GM19328 (cell line): ENCODE data around the gene SH2D3A.
"Not testable (repeated sequence)": the region's sequence is repeated elsewhere in the genome, so short reads cannot be mapped to it uniquely, and the experiment has no call there.

Experiments used
- ATAC-seq: cut with Tn5 transposase; IDR thresholded peaks from one replicate; pipeline ENCODE4 v1.9.1; 2021; ENCODE audit warnings: mild to moderate bottlenecking, moderate library complexity; ENCODE audit not compliant: unreplicated experiment

The SH2D3A gene

GRCh38 chr19:6762253-6762797 is 4.9 kb downstream of the SH2D3A start:
- not testable (repeated sequence) for ATAC-seq

- ATAC-seq = no peak
Observed at GRCh38 chr19:6761053-6761676, 6.1 kb downstream of the SH2D3A start.

DNA sequence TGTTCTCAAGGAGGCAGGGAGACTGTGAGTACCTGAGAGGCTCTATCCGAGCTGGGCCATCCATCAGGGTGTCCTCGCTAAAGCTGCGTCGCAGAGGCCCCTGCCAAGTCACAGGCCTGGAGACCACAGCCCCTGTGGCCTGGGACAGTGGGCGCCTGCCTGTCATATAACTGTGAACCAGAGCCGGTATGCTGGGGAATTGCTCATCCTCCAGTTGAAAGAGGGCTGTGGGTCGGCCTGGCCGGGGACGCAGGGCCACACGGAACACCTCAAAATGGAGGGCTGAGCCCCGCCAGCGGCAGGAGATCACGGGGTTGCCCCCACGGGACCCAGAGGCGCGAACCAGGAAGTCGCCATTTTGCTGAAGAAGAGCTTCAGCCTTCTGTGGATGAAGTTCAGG is 6.6 kb downstream of the SH2D3A start:
- no peak for ATAC-seq

GRCh38 chr19:6754653-6755463 is 12.4 kb downstream of the SH2D3A start:
- ATAC-seq = no peak

- no peak for ATAC-seq
Observed at GRCh38 chr19:6754136-6754535, 13.1 kb downstream of the SH2D3A start.

- peak; percentile 64 for ATAC-seq
Observed at GRCh38 chr19:6753178-6754031, 13.8 kb downstream of the SH2D3A start.

GRCh38 chr19:6752256-6753177 is 14.7 kb downstream of the SH2D3A start:
- no peak for ATAC-seq

- ATAC-seq = no peak
Observed at GRCh38 chr19:6751189-6751588, 16.0 kb downstream of the SH2D3A start.

- ATAC-seq = no peak
Observed at GRCh38 chr19:6750062-6750461, 17.2 kb downstream of the SH2D3A start.

DNA sequence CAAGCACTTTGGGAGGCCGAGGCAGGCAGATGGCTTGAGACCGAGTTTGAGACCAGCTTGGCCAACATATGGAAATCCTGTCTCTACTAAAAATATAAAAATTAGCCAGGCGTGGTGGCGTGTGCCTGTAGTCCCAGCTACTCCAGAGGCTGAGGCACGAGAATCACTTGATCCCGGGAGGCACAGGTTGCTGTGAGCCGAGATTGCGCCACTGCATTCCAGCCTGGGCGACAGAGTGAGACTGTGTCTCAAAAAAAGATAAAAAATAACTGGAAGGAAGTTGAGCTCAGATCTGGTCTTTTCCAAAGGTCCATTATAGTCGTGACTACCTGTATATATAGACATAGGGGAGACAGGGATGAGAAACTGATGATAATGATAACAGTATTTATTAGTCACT is 18.7 kb downstream of the SH2D3A start:
- not testable (repeated sequence) for ATAC-seq

- ATAC-seq = no peak
Observed at GRCh38 chr19:6745965-6746364, 21.3 kb downstream of the SH2D3A start.

DNA sequence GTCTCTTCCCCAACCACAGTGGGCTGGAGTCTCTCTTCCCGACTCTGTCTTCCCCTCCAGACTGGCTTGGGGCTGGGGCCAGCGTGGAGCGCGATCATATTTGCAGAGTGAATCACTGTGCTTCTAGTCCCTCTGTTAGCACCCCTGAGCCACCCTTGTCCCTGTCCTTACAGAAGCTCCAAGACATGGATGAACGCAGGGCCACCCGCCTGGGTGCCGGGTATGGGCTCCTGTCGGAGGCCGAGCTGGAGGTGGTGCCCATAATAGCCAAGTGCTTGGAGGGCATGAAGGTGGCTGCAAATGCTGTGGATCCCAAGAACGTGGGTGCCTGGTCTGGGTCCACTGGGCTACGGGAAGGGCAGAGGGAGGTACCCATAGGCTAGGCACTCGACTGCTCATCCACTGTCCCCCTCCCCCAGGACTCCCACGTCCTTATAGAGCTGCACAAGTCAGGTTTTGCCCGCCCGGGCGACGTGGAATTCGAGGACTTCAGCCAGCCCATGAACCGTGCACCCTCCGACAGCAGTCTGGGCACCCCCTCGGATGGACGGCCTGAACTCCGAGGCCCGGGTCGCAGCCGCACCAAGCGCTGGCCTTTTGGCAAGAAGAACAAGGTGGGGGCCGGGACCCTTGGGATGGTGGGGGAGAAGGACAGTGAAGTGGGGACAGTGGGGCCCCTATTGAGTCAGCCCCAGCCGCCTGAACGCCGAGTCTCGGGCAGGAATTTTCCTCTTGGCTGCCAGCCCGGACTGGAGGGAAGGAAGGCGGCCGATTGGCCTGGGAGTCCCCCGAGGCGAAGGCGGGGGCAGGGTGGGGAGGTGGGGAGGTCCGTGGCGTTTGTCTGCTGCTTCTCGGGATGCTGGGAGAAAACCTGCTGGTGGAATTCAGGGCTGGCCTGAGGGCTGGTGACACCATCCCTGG is 22.6 kb downstream of the SH2D3A start:
- no peak for ATAC-seq

DNA sequence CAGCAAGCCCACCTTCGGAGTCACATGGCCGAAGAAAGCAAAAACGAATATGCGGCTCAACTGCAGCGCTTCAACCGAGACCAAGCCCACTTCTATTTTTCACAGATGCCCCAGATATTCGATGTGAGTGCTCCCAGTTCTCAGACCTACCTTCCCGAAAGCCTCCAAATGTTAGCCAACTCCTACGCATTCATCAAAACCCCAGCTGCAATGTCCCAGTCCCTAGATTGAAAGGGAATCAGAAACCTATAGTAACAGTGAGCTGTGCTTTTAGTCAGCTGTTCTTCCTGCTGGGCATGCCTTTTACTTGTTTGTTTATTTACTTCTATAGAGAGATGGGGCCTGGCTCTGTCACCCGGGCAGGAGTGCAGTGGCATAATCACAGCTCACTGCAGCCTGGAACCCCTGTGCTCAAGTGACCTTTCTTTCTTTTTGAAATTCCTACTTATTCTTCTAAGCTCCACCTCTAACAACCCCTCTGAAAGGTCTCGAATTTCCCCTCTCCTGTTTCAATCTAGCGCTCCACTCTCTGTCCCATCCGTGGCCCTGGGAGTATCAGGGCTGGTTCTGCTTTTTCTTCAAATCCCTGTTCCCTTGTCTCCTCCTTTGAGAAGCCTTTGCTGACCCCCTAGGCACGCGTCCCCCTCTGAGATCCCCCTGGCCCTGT is 23.4 kb downstream of the SH2D3A start:
- no peak for ATAC-seq

- no peak for ATAC-seq
Observed at GRCh38 chr19:6743066-6743465, 24.2 kb downstream of the SH2D3A start.

- ATAC-seq = no peak
Observed at GRCh38 chr19:6740589-6741343, 26.5 kb downstream of the SH2D3A start.

DNA sequence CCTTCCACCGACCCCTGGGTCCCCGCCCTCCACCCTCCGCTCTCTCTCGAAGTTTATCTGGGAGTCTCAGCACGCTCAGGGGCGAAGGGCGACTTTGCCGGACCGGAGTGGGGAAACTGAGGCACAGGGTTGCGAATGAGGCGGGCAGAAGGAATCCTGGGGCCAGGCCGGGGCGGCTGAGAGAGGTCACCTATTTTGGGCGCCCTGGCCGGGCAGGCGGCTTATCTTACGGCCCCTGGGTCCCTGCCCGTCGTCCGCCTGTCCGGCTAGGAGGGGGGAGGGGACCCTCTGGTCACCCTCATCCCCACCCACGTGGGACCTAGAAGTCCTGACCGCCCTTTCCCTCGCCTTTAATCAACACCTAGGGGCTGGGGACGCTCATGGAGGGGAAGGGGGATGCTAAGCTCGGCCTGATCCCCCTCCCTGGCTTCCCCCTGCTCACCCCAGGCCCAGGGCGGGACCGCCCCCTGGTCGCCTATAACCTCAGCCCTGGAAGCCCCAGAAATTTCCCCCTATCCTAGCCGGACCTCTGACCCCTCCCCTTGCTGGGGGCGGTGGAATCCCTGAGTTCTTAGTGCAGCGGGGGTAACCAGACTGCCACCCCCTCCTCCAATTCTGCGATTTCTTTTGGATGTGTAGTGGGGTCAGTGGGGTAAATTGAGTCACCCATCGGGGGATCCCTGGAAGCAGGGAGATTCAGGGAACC is 27.2 kb downstream of the SH2D3A start:
- no peak for ATAC-seq

DNA sequence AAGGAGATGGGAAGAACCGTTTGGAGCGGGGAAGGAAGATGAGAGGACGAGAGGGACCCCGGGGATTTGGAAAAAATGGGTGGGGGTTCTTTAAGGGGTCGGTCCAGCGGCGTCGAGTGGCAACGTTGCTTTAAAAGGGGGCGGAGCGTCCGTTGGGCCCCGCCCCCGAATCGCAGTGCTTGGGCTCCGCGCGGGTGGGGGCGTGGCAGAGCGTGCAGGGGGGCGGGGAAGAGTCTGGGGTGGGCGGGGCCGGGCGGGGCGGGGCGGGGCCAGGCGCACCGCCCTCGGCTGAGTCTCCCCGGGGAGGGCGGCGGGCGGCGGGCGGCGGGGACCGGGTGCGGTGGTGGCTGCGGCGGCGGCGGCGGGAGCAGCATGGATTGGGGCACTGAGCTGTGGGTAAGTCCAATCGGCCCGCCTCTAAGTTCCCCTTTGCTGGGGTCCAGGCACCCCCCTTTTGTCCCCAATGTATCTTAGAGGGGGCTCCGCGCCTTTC is 27.8 kb downstream of the SH2D3A start, which contains the start of gene TRIP10:
Gene TRIP10 (plus strand): TSS at position 291 of the 493 bp plus-strand sequence. CDS start 82 bp downstream, at position 373.
- no peak for ATAC-seq
